Epithelial cell of umbilical artery (primary cell): ENCODE data around the gene STK11IP. TPM values are rescaled to one million over a fixed set of nuclear protein-coding genes. Genes with fewer than 3 reads are reported as not detected.

Experiments
- total RNA-seq: library from RNA; depleted of rRNA; stranded (reverse); fragments of >200 nt; gene quantifications from 2 replicates; pipeline ENCODE4 v1.2.3, GENCODE V29; 2014

STK11IP gene, protein sequence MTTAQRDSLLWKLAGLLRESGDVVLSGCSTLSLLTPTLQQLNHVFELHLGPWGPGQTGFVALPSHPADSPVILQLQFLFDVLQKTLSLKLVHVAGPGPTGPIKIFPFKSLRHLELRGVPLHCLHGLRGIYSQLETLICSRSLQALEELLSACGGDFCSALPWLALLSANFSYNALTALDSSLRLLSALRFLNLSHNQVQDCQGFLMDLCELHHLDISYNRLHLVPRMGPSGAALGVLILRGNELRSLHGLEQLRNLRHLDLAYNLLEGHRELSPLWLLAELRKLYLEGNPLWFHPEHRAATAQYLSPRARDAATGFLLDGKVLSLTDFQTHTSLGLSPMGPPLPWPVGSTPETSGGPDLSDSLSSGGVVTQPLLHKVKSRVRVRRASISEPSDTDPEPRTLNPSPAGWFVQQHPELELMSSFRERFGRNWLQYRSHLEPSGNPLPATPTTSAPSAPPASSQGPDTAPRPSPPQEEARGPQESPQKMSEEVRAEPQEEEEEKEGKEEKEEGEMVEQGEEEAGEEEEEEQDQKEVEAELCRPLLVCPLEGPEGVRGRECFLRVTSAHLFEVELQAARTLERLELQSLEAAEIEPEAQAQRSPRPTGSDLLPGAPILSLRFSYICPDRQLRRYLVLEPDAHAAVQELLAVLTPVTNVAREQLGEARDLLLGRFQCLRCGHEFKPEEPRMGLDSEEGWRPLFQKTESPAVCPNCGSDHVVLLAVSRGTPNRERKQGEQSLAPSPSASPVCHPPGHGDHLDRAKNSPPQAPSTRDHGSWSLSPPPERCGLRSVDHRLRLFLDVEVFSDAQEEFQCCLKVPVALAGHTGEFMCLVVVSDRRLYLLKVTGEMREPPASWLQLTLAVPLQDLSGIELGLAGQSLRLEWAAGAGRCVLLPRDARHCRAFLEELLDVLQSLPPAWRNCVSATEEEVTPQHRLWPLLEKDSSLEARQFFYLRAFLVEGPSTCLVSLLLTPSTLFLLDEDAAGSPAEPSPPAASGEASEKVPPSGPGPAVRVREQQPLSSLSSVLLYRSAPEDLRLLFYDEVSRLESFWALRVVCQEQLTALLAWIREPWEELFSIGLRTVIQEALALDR
- total RNA-seq, result 5.8 and 7.3 TPM in 2 replicates

GRCh38 chr2:219597552-219598307, at the start of gene STK11IP:
Gene STK11IP (plus strand): TSS chr2:219597857. CDS start chr2:219598120, 263 bp downstream.

DNA sequence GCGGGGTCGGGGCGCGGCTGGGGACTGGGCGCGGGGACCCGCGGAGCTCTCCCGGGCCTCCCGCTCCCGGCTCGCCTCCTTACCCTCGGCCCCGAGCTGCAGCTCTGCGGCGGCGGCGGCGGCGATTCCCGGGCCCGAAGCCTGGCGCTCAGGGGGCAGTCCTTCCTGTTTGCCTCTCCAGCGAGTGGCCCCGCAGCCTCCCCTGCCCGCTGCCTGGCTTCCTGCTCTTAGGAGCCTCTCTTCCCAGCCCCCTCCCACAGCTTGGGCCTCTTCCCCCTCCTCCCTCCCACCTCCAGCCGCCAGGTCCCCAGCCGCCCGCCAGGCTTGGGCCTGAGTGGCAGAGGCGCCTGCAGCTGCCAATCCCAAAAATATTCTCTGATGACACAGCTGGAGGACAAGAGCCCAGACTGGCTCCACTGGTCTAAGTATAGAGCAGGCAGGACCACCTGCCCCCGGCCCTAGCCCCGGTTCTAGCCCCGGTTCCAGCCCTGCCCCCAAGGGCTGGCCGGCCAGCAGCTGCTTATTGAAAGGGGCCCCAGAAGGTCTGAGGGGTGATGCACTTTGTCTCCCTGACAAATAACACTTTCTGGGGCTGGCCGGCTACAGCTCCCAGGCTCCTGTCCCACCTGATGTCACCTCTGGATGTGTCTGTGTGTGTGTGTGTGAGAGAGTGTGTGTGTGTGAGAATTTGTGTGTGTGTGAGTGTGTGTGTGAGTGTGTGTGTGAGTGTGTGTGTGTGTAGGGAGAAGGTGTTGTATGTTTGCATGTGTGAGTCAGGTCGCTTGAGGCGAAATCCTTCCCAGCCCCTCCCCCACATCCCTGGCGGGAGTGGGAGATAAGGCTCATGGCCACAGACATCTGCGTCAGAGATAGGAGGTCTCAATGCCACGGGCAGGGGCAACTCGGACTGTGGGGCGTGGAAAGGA, 26.1 kb upstream of the STK11IP start, which contains the start of gene OBSL1:
OBSL1 (minus strand) TSS at position 229 of the 926 bp plus-strand sequence. CDS start 307 bp downstream, outside the sequence.

GRCh38 chr2:219572237-219573001, 25.2 kb upstream of the STK11IP start, which contains the start of gene INHA:
Gene INHA (plus strand): TSS chr2:219572310. CDS start chr2:219572375, 65 bp downstream.

GRCh38 chr2:219627103-219628100, 29.7 kb downstream of the STK11IP start, which contains the start of gene SLC4A3:
Gene SLC4A3 (plus strand): TSS chr2:219627630. CDS start chr2:219627993, 363 bp downstream.

Other genes with a start within 250 kb of the STK11IP start
- 47.4 and 60.8 TPM in 2 replicates for gene DNPEP, start 209.9 kb upstream of the STK11IP start, total RNA-seq
- gene DES, start 179.5 kb upstream of the STK11IP start, total RNA-seq, result under 0.01 and 1.2 TPM in 2 replicates
- gene SPEG, start 163.0 kb upstream of the STK11IP start, total RNA-seq, result 0.30 and 0.32 TPM in 2 replicates
- 39.3 and 46.4 TPM in 2 replicates for gene GMPPA, start 99.0 kb upstream of the STK11IP start, total RNA-seq
- not detected in 2 replicates for gene ASIC4, start 83.4 kb upstream of the STK11IP start, total RNA-seq
- 0.97 and 5.5 TPM in 2 replicates for gene CHPF, start 54.0 kb upstream of the STK11IP start, total RNA-seq
- not detected in 2 replicates for gene TMEM198, start 53.8 kb upstream of the STK11IP start, total RNA-seq
- gene OBSL1, start 26.3 kb upstream of the STK11IP start, total RNA-seq, result 13.0 and 13.2 TPM in 2 replicates
- gene INHA, start 25.5 kb upstream of the STK11IP start, total RNA-seq, result not detected in 2 replicates
- under 0.01 TPM in 1 of 2 replicates, not detected in the other for gene SLC4A3, start 29.8 kb downstream of the STK11IP start, total RNA-seq